Cardiac ventricle fibroblast (primary cell): ENCODE data around the gene TKT. TPM values are rescaled to one million over a fixed set of nuclear protein-coding genes. Genes with fewer than 3 reads are reported as not detected.

ENCODE experiments used
- total RNA-seq: library from RNA; depleted of rRNA; stranded (reverse); fragments of >200 nt; gene quantifications from 2 replicates; pipeline ENCODE4 v1.2.3, GENCODE V29; 2015

The TKT gene
- 705 and 712 TPM in 2 replicates for total RNA-seq

DNA sequence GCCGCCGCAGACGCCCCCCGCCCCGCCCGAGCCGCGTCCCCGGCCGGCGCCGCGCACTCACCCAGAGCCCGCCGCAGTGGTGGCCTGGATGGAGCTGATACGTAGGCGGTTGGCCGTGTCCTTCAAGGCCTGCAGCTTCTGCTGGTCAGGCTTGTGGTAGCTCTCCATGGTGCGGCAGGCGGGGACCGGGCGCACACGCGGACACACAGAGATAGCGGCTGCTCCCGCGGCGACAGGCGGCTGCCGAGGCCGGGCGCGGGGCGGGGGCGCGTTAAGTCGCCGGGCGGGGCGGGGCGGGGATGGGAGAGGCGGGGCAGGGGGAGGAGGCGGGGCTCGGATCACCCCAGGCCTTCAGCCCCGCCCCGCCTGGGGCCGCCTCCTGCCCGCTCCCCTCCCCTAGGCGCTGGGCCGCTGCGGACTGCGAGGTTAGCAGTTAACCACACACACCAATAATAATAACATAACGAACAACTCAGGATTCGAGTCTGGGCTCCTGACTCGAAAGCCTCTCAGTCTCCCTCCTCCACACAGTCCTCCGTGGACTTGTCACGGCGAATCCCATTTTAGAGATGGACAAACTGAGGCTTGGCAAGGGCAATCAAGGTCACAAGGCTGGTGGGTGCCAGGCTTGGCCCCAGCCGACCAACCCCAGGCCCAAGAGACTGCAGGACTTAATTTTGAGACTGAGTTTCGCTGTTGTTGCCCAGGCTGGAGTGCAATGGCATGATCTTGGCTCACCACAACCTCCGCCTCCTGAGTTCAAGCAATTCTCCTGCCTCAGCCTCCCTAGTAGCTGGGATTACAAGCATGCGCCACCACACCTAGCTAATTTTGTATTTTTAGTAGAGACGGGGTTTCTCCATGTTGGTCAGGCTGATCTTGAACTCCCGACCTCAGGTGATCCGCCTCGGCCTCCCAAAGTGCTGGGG, at the start of gene TKT:
TSS of gene TKT (minus strand) at position 248 of the 929 bp plus-strand sequence. CDS start at position 168, 80 bp downstream.

Other genes starting within 250 kb of the TKT start
- 2.0 and 2.8 TPM in 2 replicates for gene SFMBT1, start 209.9 kb downstream of the TKT start, total RNA-seq
- gene RFT1, start 125.6 kb downstream of the TKT start, total RNA-seq, result 8.6 and 10.4 TPM in 2 replicates
- gene PRKCD, start 94.8 kb downstream of the TKT start, total RNA-seq, result 7.5 and 10.3 TPM in 2 replicates
- gene DCP1A, start 91.5 kb upstream of the TKT start, total RNA-seq, result 12.9 and 14.3 TPM in 2 replicates
- 0.56 and 0.98 TPM in 2 replicates for gene CACNA1D, start 238.6 kb upstream of the TKT start, total RNA-seq